ENCODE measurements around the gene POLR2B. TPM values are rescaled to one million over a fixed set of nuclear protein-coding genes. Genes with fewer than 3 reads are reported as not detected.
A peak's percentile ranks its signal among the peaks of the same experiment; 100 is the strongest.

Gene POLR2B
- total RNA-seq, 2 experiments from 2014 or later, result 106 to 144 TPM

GRCh38 chr4:56976837-56977320 is 1.8 kb upstream of the POLR2B start:
- POLR2A ChIA-PET, result interaction anchor here (0.9 to 8.5 kb wide), 17 partner anchors 12 to 1631 kb away, joined by 3 to 53 read pairs (median 4); partner anchors contain the start of genes PAICS, PPAT, REST and SRD5A3
- peak; percentile 62 for DNase-seq (ENCODE audit: low spot score)

GRCh38 chr4:56977321-56978012 is 1.2 kb upstream of the POLR2B start, which contains the start of gene NOA1:
NOA1 (minus strand) TSS chr4:56977606; CDS start chr4:56977585, 21 bp downstream.
- POLR2A ChIA-PET, result interaction anchor here (0.6 to 8.5 kb wide), 24 partner anchors 12 to 1632 kb away, joined by 3 to 53 read pairs (median 4); partner anchors contain the start of genes PAICS, PPAT, REST and SRD5A3
- Histone ChIP-seq H3K79me2 (ENCODE audit: insufficient read depth, low read depth, low read length) (peaks cover 89% of the 10 kb centered on the region), H3K27ac (ENCODE audit: low read depth, low read length, poor library complexity, severe bottlenecking) (peak within 1 kb of the TSS; percentile 87), H3K4me3 (ENCODE audit: low read depth, low read length, poor library complexity, severe bottlenecking) (peak within 1 kb of the TSS; percentile 98), H2AFZ (ENCODE audit: low read length) (peak within 1 kb of the TSS; percentile 78; the same call in 1 of the 2 replicates), H4K20me1 (ENCODE audit: insufficient read depth, low read length) (peaks cover 39% of the 10 kb centered on the region), H3K36me3 (ENCODE audit: insufficient read depth, low read length) (peaks cover 69% of the 10 kb centered on the region), H3K9me2 (ENCODE audit: insufficient read depth, low read length) (no peaks in the 10 kb centered on the region), H3K9me3 (ENCODE audit: low read length) (peaks cover 19% of the 10 kb centered on the region), H3K4me2 (ENCODE audit: low read length) (peak within 1 kb of the TSS; percentile 88), H3K4me1 (ENCODE audit: insufficient read depth, low read length, poor library complexity, severe bottlenecking) (peaks cover 33% of the 10 kb centered on the region)
- DNase-seq (ENCODE audit: low spot score), result peak; percentile 99
- TF ChIP-seq CTCF (conservative IDR thresholded peaks at IDR 0.05; ENCODE audit: low read length) (no peak), EZH2phosphoT487 (IDR thresholded peaks at IDR 0.05; ENCODE audit: borderline replicate concordance, low read depth, low read length) (no peak)
- CTCF ChIA-PET (ENCODE audit: unreplicated experiment), result interaction anchor here (1.2 kb wide), 1 partner anchor 11 kb away, joined by 4 read pairs; no protein-coding TSS in a partner anchor
- BruUV-seq (replicated peaks), result no TSS peak
- intact Hi-C loops (cut with micrococcal nuclease; ENCODE audit: unreplicated experiment), result loop anchor here (1.0 to 10.0 kb wide), 5 partner anchors 68 to 933 kb away; partner anchors contain the start of genes AASDH, PAICS, PPAT and SRP72

More at GRCh38 chr4:56976837-56977320, 1.8 kb upstream of the POLR2B start:
- Histone ChIP-seq H3K4me3 (ENCODE audit: low read depth, low read length, poor library complexity, severe bottlenecking) (peak overlapping the region; percentile 98), H3K79me2 (ENCODE audit: insufficient read depth, low read depth, low read length) (peaks cover 83% of the 10 kb centered on the region), H4K20me1 (ENCODE audit: insufficient read depth, low read length) (peaks cover 35% of the 10 kb centered on the region), H3K9me2 (ENCODE audit: insufficient read depth, low read length) (no peaks in the 10 kb centered on the region), H3K36me3 (ENCODE audit: insufficient read depth, low read length) (peaks cover 70% of the 10 kb centered on the region), H3K27ac (ENCODE audit: low read depth, low read length, poor library complexity, severe bottlenecking) (peak overlapping the region; percentile 87), H3K4me2 (ENCODE audit: low read length) (peak overlapping the region; percentile 88), H3K9me3 (ENCODE audit: low read length) (peaks cover 19% of the 10 kb centered on the region), H3K4me1 (ENCODE audit: insufficient read depth, low read length, poor library complexity, severe bottlenecking) (peaks cover 29% of the 10 kb centered on the region), H2AFZ (ENCODE audit: low read length) (peak overlapping the region; percentile 78; the same call in 1 of the 2 replicates)
- intact Hi-C loops (cut with micrococcal nuclease; ENCODE audit: unreplicated experiment), result loop anchor here (1.0 to 10.0 kb wide), 4 partner anchors 68 to 932 kb away; partner anchors contain the start of genes AASDH, PAICS and PPAT
- CTCF ChIA-PET (ENCODE audit: unreplicated experiment), result interaction anchor here (1.2 kb wide), 1 partner anchor 10 kb away, joined by 4 read pairs; no protein-coding TSS in a partner anchor
- BruUV-seq (replicated peaks), result no TSS peak
- TF ChIP-seq EZH2phosphoT487 (IDR thresholded peaks at IDR 0.05; ENCODE audit: borderline replicate concordance, low read depth, low read length) (no peak), CTCF (conservative IDR thresholded peaks at IDR 0.05; ENCODE audit: low read length) (0 out of 2 replicates have a peak, but pooled peaks have one; percentile 26)

Data from OCI-LY7 (cell line).